HEK293T (cell line): Measurements from ENCODE around the gene SETD6.

Experiments
- ARNT ChIP-seq: fragments of 450-650 bp; IDR thresholded peaks from 2 replicates; pipeline ENCODE4 v1.6.1; 2017; ENCODE audit warnings: mild to moderate bottlenecking
- BHLHE40 ChIP-seq: fragments of 450-650 bp; IDR thresholded peaks from 2 replicates; pipeline ENCODE4 v1.6.1; 2016; ENCODE audit warnings: mild to moderate bottlenecking, moderate library complexity, borderline replicate concordance
- CTBP1 ChIP-seq: fragments of 450-650 bp; IDR thresholded peaks from 2 replicates; pipeline ENCODE4 v1.6.1; 2016; ENCODE audit warnings: borderline replicate concordance
- FOXA1 ChIP-seq: fragments of 450-650 bp; IDR thresholded peaks from 2 replicates; pipeline ENCODE4 v1.6.1; 2016; ENCODE audit warnings: mild to moderate bottlenecking
- FOXK2 ChIP-seq: fragments of 450-650 bp; IDR thresholded peaks from 2 replicates; pipeline ENCODE4 v1.6.1; 2016; ENCODE audit warnings: mild to moderate bottlenecking
- FOXM1 ChIP-seq: fragments of 450-650 bp; IDR thresholded peaks from 2 replicates; pipeline ENCODE4 v1.6.1; 2017; ENCODE audit warnings: mild to moderate bottlenecking, borderline replicate concordance
- HDGF ChIP-seq: fragments of 450-650 bp; IDR thresholded peaks from 2 replicates; pipeline ENCODE4 v1.6.1; 2017; ENCODE audit warnings: antibody characterized with exemption, borderline replicate concordance
- LEF1 ChIP-seq: fragments of 450-650 bp; IDR thresholded peaks from 2 replicates; pipeline ENCODE4 v1.6.1; 2017; ENCODE audit warnings: mild to moderate bottlenecking, borderline replicate concordance
- SP1 ChIP-seq: fragments of 450-650 bp; IDR thresholded peaks from 2 replicates; pipeline ENCODE4 v1.6.1; 2017
- TARDBP ChIP-seq: fragments of 450-650 bp; IDR thresholded peaks from 2 replicates; pipeline ENCODE4 v1.6.1; 2016
- TF ChIP-seq, protein P1 (sequence below): fragments of 450-650 bp; IDR thresholded peaks from 2 replicates; pipeline ENCODE4 v1.6.1; 2016

DNA sequence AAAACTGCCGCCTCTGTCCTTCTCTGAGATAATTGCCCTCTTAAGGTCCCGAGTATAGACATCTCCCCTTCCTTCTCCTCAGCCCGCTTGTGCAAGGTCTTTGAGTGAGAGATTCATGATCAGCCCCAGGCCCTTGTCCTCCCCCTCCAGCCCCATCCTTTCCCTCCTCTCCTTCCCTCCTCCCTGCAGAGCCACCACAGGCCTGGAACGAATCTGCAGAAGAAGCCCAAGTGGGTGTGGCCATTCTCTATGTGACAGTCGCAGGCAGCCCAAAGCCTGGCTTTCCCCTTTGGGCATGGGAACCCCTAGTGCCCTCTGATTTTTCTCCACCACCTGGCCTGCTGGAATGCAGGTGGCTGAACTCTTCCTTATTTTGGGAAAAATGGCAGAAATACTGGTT is 22.6 kb upstream of the SETD6 start:
- TF ChIP-seq HDGF (no peak), SP1 (no peak), ARNT (no peak), LEF1 (no peak), CTBP1 (no peak), BHLHE40 (no peak), TARDBP (no peak), FOXM1 (no peak), FOXK2 (no peak), FOXA1 (no peak)
- TF ChIP-seq, protein P1, sequence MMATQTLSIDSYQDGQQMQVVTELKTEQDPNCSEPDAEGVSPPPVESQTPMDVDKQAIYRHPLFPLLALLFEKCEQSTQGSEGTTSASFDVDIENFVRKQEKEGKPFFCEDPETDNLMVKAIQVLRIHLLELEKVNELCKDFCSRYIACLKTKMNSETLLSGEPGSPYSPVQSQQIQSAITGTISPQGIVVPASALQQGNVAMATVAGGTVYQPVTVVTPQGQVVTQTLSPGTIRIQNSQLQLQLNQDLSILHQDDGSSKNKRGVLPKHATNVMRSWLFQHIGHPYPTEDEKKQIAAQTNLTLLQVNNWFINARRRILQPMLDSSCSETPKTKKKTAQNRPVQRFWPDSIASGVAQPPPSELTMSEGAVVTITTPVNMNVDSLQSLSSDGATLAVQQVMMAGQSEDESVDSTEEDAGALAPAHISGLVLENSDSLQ = no peak
